Activated CD8-positive, alpha-beta memory T cell treated with anti-CD3 and anti-CD28 coated beads for 36 hours (primary cell): ENCODE results near the gene RUFY1. TPM values are rescaled to one million over a fixed set of nuclear protein-coding genes. Genes with fewer than 3 reads are reported as not detected.
"Not testable (repeated sequence)": the region's sequence is repeated elsewhere in the genome, so short reads cannot be mapped to it uniquely, and the experiment has no call there.

Source experiments
- CTCF ChIA-PET: fragments of 350-600 bp; sonication (Branson Sonifier 250); formaldehyde crosslinking; loops from one replicate; lab custom pipeline; 2021; ENCODE audit warnings: antibody characterized with exemption; lab: Charles Lee
- POLR2A ChIA-PET: fragments of 350-600 bp; sonication (Branson Sonifier 250); formaldehyde crosslinking; loops from one replicate; lab custom pipeline; 2021; ENCODE audit warnings: antibody characterized with exemption; lab: Charles Lee
- total RNA-seq, 2 experiments: library from RNA; stranded (reverse); gene quantifications; one replicate each; pipeline ENCODE4 v1.2.3, GENCODE V29; 2021

RUFY1 gene, protein sequence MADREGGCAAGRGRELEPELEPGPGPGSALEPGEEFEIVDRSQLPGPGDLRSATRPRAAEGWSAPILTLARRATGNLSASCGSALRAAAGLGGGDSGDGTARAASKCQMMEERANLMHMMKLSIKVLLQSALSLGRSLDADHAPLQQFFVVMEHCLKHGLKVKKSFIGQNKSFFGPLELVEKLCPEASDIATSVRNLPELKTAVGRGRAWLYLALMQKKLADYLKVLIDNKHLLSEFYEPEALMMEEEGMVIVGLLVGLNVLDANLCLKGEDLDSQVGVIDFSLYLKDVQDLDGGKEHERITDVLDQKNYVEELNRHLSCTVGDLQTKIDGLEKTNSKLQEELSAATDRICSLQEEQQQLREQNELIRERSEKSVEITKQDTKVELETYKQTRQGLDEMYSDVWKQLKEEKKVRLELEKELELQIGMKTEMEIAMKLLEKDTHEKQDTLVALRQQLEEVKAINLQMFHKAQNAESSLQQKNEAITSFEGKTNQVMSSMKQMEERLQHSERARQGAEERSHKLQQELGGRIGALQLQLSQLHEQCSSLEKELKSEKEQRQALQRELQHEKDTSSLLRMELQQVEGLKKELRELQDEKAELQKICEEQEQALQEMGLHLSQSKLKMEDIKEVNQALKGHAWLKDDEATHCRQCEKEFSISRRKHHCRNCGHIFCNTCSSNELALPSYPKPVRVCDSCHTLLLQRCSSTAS
- total RNA-seq = 10 to 100 TPM; 35.0 to 36.9 TPM

DNA sequence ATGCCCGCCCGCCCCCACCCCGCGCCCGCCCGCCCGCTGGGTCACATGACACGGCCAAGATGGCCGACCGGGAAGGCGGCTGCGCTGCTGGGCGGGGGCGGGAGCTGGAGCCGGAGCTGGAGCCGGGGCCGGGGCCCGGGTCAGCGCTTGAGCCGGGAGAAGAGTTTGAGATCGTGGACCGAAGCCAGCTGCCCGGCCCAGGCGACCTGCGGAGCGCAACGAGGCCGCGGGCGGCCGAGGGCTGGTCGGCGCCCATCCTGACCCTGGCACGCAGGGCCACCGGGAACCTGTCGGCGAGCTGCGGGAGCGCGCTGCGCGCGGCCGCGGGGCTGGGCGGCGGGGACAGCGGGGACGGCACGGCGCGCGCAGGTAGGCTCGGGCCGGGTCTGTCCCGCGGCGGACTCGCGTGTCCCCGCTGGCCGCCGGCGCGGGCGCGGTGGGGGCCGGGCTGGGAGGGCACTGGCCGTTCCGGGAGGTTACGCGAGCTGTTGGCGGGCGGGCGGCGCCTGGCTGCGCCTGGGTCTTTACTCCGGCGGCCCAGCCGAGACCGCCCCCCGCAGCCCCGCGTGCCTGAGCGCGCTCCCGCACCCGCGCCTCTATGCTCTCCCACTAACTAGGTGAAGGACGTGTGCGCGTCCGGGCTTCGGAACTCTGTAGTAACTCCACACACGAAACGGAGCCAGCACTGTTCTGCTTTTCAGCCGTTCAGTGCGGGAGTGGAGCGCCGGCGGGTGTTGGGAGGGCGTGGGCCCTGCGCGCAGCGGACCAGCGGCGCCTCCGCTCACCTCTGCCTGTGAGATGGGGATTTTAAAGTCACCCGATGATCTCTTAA lies at the start of gene RUFY1:
RUFY1 (plus strand) TSS at position 44 of the 832 bp plus-strand sequence; CDS start at position 60, 16 bp downstream.
- POLR2A ChIA-PET = interaction anchor here (1.4 to 2.2 kb wide), 2 partner anchors 9 to 73 kb away, joined by 6 to 14 read pairs; partner anchors contain the start of gene HNRNPH1

DNA sequence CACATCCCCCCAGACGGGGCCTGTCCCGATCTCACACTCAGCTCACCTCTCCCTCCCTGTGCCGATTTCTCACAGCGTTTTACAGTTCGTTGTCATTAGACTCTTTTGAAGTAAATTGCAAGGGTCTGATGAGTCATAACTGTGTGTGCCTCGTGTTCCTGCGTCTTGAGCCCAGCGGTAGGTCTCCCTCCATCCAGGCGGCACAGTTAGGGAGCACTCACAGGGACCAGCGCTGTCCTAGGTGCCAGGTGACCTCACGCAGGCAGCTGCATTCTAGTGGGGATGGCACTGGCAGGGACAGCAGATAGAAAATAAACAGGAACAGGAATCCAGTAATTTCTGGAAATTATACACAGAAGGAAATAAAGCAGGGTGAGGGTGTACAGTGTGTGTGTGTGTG lies 48.4 kb upstream of the RUFY1 start:
- CTCF ChIA-PET, POLR2A ChIA-PET: not testable (repeated sequence)

More for the DNA sequence above, at the start of gene RUFY1:
- CTCF ChIA-PET = interaction anchor here (1.6 kb wide), 1 partner anchor 128 kb away, joined by 3 read pairs; no protein-coding TSS in a partner anchor

DNA sequence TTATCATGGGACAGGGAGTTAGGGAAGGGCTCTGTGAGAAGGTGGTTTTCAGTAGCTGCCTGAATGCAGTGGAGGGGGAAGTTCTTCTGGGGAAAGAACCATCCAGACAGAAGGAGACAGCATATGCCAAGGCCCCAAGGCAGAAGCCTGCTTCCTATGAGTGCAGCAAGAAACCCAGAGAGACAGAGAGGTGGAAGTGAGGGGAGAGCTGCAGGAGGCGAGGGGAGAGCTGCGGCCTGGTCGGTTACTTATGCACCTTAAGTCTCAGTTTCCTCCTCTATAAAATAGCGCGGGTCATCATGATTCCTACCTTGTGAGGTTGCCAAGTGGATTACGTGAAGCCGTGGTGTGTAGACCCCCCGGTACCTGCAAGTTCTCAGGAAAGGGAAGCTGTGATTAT lies 47.9 kb upstream of the RUFY1 start:
- CTCF ChIA-PET, POLR2A ChIA-PET: not testable (repeated sequence)

DNA sequence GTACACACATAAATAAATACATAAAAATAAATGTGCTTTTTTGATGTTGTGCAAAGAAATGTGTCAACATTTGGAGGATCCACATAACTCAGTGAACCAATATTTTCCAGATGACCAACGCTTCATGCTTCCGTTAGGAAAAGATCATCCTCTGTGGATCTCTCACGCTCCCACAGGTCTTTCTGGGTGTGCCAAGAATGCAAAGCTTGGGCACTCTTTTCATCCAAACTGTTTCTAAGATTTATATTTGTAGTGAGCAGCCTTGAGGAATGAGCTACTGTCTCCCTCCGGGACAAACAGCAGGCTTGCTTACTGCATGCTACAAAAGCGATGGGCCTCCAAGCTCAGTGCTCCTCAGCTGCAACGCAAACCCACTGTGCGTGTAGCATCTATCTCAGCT lies 46.2 kb upstream of the RUFY1 start:
- POLR2A ChIA-PET = no interaction called here

DNA sequence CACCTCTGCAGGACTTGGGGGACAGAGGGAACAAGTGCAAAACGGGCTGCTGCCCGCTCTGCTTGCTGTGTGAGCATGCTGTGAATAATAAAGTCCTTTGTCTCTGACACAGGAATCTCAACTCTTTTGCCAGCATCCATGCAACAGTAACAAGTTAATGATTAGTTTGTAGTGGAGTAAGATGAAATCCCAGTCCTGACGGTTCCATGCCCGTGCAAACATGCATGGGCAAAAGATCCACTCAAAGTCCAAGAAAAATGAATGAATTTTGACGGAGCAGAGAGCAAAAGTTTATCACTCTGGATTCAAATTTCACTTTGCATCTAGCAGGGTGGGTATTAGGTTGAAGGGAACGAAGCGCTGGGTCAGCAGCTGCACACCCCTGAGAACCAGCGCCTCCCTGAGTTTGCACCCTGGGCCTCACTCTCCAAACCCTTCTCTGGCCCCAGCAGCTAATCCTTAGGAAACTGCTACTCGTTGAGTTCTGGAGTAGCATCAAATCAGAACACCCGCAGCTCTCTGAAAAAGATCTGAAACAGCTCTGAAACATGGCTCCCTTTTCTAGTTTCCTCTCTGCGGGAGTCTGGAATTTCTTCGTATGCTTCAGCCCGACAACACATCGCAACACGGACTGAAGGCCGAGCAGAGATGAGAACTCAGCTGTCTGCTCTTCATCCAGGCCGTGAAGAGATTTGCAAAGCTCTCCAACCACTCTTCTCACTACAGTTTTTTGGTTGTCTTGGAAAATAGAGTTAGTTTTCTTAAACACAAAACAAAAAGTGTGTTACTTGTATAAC lies 45.6 kb upstream of the RUFY1 start:
- ChIA-PET CTCF (no interaction called here), POLR2A (no interaction called here)

More for the DNA sequence above, 46.2 kb upstream of the RUFY1 start:
- CTCF ChIA-PET = no interaction called here

DNA sequence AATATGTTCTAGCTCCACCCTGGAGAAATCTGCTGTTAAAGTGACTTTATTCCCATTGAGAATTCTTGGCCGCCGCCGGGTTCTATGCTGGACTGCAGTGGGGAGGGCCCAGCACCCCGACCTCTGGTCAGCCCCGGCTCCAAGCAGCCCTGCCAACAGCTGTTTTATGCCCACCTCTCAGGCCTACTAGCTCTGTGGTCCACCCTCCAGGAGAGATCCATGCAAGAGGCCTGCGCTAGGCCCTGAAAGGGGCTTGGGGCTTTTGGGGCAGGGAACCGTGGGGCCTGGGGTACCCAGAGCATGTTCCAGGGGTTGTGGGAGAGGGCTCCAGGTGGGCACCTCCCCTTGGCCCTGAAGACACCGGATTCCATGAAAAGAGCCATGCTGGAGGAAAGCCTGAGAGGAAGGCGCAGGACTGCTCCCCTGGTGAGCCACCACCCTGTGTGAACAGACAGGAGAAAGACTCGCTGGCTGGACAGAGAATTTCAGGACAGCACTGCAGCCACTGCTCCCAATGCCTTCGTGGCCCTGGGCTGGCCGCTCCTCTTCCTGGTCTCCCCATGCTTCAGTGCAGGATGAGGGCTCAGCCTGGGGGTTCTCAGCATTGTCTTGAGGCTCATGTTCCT lies 44.6 kb upstream of the RUFY1 start:
- CTCF ChIA-PET = no interaction called here
- POLR2A ChIA-PET = no interaction called here

DNA sequence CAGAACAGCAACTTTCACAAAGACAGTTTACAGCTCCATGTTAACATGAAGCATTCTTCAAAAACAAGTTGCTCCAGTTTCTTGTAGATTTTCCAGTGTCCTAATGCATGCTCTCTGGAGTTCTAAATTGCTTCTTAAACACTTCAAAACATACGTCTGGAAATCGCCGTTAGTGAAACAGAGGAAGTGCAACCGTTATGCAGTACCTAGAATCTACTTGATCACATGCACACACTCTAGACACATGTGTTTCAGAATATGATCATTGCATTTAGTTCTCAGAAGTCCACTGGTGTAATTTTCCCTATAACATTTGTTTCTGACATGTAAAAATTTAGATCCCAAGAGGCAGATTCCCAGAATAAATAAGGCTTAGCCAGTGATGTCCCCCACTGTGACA lies 41.1 kb upstream of the RUFY1 start:
- ChIA-PET POLR2A (no interaction called here), CTCF (no interaction called here)

DNA sequence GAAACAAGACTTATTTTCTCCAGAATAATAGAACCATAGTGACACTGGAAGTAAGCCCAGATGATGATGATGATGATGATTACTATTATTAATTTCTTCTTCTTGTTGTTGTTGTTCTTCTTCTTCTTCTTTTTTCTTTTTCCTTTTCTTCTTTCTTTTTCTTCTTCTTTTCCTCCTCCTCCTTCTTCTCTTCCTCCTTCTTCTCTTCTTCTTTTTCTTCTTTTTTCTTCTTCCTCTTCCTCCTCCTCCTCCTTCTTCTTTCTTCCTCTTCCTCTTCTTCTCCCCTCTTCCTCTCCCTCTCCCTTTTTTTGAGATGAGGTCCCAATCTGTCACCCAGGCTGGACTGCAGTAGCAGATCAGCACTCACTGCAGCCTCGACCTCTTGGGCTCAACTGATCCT lies 40.5 kb upstream of the RUFY1 start:
- CTCF ChIA-PET = no interaction called here
- POLR2A ChIA-PET = no interaction called here

DNA sequence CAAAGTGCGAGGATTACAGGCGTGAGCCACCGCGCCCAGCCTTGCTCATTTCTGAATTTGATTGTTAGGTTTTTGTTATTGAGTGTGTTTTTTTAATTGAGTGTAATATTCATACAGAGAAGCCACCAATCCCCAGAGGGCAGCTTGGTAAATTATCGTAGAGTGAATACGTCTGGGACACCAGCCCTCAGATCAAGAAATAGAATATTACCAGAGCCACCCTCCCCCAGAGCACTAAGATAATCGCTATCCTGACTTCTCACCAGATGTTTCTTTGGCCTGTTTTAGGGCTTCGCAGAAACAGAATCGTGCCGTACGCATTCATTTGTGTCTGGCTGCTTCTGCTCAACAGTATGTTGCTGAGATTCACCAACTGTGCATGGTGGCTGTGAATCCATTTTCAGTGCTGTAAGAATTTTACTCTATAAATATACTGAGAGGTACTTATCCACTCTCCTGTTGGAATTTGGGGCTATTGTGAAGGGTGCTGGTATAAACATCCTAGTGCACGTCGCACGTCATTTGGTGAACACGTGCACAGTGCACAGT lies 37.8 kb upstream of the RUFY1 start:
- ChIA-PET POLR2A (no interaction called here), CTCF (no interaction called here)

DNA sequence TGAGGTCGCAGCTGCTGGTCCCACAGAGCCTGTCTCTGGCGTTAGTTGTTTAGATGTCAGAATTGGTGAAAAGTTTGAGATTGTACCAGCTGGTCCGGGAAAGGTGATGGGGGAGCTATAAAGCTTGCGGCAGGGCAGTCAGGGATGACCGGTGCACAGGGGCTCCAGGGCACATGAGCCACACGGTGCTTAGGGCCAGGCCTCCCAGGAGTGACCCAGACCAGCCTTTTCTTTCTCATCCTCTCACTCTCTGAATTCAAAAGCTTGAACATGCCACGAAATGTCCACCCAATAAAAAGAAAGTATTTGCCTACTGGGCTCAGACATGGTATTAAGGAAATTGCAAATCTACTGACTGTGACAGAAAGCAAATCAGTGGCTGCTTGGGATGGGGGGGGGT lies 34.9 kb upstream of the RUFY1 start:
- POLR2A ChIA-PET, CTCF ChIA-PET: not testable (repeated sequence)

DNA sequence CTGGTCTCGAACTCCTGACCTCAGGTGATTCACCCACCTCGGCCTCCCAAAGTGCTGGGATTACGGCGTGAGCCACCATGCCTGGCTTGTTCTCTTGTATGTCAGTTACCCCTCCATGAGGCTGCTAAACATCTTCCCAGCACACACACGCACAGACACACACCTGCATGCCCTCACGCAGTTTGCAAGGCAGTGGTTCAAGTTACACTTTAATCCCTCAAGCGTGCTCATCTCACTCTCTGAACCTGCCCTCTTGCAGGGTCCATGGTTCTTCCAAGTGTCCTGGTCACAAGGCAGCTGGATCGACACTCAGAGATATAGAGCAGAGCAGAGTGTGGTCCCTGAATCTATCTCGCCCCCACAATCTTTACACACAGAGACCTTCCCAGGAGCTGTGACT lies 34.1 kb upstream of the RUFY1 start:
- POLR2A ChIA-PET = no interaction called here
- CTCF ChIA-PET = no interaction called here

DNA sequence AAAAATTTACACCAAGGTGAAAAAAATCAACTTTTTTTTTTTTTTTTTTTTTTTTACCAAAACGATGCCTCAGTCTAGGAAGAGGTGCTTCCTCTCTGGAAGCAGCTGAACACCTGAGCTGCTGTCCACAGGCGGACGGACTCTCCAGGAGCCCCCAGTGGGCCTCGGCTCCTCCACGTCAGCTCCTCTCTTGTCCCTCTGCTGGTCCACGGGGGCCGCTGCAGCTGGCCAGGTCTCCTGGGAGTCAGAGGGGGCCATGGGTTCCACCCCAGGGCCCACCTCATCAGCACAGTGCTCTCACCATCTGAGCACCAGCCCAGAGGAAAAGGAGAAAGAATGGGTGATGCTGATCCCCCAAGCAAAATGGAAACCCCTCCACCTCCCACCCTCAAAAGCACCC lies 32.6 kb upstream of the RUFY1 start:
- POLR2A ChIA-PET = interaction anchor here (0.6 kb wide), 1 partner anchor 87 kb away, joined by 5 read pairs; no protein-coding TSS in a partner anchor
- CTCF ChIA-PET = not testable (repeated sequence)

DNA sequence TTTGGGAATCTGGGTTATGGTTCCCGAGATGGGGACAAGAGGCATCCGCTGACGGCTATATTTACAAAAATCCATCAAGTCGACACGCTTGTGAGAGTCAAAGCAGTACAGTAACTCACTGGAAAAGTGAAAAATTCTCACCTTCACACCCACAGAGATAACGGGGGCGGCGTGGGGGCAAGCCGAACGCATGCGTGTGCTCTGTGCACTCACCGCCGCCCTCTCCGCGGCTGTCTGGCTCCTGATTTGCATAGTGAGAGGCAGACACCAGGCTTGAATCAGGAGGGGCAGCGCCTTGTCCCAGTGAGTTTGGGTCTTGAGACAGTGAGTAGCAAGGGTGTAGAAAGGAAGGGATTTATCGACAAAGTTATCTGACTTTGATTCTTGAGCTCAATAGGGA lies 32.0 kb upstream of the RUFY1 start:
- POLR2A ChIA-PET = not testable (repeated sequence)

DNA sequence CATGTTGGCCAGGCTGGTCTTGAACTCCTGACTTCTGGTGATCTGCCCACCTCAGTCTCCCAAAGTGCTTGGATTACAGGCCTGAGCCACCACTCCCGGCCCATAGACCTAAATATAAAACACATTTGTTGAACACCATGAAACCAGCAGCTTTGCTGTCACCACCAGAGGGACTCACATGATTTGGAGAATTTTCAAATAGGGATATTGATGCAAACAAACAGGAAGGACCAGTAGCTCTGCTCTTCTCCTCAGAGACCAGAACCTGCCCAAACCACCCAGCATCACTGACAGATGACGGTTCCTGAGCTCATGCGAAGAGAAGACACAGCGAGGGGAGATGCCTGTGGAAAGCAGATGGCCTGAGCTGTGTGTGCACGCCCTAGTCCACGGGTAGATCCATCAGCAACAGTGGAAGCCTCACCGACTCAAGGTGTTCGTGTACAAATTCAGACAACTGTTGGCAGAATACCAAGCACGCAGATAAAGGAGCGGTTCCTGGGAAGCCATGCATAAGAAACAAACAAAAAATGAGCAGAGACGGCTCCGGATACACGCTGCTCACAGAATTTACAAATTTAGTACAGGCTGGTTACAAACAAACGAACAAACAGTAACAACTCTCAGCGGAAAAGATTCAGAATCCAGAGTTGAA lies 30.8 kb upstream of the RUFY1 start:
- CTCF ChIA-PET, POLR2A ChIA-PET: not testable (repeated sequence)

More for the DNA sequence above, 32.0 kb upstream of the RUFY1 start:
- CTCF ChIA-PET = not testable (repeated sequence)

DNA sequence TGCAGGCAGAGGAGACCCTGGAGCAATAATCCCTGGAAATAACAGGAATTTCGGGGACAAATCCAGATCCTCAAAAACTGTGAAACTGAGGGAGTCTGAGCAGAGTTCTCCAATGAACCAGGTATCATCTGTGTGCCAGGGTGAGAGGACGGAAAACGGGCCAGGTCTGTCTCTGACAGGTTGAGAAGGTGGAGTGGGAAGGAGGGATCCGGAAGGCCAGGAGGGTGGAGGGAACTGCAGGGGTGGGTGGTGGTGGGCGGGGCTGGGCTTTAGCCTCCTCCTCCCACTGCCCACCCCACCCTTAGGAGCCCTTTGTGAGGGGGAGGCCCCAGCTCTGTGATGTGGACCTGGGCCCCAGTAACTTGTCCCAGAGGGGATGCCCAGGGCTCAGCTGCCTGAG lies 28.2 kb upstream of the RUFY1 start:
- CTCF ChIA-PET, POLR2A ChIA-PET: not testable (repeated sequence)

DNA sequence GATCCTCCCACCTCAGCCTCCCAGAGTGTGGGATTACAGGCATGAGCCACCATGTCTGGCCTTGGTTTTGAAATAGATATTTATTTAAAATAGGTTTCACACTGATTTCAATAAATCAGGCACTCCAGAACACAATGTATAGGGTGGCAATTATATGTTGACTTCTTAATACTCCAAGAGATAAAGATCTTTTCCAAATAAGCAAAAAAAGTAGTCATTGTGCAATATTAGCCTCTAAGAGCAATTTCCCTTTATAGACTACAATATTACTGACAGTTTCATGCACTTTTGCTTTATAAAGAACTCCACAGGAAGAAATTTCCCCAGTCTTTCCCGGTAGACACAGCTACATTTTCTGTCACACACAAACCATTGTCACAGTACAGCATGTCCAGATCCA lies 23.4 kb upstream of the RUFY1 start:
- POLR2A ChIA-PET = no interaction called here
- CTCF ChIA-PET = no interaction called here

DNA sequence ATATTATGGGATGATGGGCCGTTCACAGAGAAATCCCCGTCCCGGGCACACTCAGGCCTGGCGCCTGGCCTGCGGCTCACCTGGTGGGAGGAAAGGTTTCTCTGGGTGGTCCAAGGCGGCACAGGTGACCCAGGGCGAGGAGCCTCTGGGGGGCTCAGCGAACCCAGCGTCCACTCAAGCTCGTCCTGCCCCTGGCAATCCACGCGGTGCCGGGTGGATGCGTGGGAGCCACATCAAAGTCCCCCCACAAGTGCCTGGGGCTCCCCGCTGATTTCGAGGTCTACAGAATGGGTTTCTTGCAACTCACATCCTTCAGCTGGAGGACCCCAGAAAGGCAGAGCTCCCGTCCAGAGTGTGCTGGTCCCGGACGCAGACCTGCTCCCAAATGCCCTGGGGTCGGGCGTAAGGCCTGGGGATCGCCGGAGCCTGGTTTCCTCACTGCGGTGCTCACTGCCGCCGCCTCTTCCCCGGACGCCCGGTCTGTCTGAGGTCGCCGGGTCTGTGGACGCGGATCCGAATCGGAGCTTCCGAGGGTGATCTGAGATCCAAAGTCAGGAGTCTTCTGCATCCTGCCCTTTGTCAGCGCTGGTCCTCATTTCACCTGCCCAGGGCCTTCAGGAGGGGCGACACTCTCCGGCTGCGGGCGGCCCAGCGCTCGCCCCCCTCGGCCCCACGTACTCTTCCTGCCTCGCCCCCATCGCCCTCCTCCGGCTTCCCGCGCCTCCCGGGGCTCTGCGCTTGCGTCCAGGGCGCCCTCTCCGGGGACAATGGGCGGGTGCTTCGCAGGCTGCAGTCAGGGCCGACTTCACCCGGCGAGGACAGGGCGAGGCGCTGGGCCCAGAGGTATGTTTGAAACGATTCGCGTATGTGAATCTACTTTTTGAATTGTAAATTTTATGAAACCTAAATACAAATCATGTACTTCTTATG lies 20.0 kb upstream of the RUFY1 start:
- ChIA-PET POLR2A (no interaction called here), CTCF (no interaction called here)
